D341Med (cell line): ENCODE results near the gene GALNT14.

ENCODE experiments used
- DNase-seq: peaks from one replicate; pipeline ENCODE4 v3.0.0; 2012; ENCODE audit warnings: low spot score

GALNT14 gene

GRCh38 chr2:31136000-31136399, 2.2 kb downstream of the GALNT14 start:
- DNase-seq = no peak

DNA sequence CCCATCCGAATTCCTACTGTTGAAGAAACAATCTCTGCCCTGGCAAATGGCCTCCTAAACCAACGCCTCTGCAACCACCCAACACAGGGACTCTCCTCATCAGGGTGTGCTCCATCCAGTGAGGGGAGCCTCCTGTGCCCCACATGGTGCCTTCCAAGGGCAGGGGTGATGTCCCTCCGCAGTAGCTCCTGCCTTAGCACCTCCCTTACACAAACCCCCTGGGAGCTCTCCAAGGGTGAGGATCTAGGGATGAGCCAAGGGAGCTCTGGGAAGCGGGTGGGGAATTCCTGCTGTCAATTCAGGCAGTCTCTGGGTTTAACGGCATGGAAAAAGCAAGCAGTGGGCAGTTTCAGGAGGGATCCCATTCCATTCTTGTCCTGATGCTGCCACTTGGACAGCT, 3.8 kb downstream of the GALNT14 start:
- no peak for DNase-seq

DNA sequence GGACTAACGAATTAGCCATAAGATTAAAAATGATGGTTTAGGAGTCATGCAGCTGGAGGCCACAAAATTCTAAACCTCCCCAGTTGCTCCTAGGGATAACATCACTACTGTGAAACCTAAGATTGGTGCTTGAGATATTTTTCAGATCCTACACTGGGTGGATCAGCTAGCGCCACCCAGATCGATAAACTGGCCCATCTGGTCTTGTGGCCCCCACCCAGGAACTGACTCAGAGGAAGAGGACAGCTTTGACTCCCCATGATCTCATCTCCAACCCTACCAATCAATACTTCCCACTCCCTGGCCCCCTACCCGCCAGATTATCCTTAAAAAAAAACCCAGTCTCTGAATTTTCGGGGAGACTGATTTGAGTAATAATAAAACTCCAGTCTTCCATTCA, 5.5 kb downstream of the GALNT14 start:
- no peak for DNase-seq

DNA sequence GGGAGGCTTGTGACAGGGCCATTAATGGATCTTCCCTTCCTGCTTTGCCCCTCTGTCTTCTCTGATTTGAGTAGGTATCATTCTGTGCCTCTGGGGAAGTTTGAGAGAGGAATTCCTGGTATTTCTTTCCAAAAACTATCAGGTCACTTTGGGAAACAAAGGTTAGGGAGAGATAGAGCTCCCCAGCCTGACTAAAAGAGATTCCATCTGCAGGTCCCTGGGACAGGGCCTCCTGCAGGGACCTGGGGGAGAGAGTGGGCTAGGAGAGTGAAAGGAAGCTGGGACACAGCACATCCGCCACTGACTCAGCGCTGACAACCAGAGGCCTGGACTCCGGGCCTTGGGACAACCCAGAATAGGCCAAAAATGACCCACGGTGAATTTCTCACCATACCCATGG, 6.4 kb downstream of the GALNT14 start:
- DNase-seq = no peak

- no peak for DNase-seq
These were observed 8.7 kb downstream of the GALNT14 start for GRCh38 chr2:31129375-31130171.

GRCh38 chr2:31127931-31128330, 10.3 kb downstream of the GALNT14 start:
- DNase-seq = no peak

GRCh38 chr2:31125918-31126695, 12.1 kb downstream of the GALNT14 start:
- DNase-seq = no peak

GRCh38 chr2:31124904-31125303, 13.3 kb downstream of the GALNT14 start:
- no peak for DNase-seq

DNA sequence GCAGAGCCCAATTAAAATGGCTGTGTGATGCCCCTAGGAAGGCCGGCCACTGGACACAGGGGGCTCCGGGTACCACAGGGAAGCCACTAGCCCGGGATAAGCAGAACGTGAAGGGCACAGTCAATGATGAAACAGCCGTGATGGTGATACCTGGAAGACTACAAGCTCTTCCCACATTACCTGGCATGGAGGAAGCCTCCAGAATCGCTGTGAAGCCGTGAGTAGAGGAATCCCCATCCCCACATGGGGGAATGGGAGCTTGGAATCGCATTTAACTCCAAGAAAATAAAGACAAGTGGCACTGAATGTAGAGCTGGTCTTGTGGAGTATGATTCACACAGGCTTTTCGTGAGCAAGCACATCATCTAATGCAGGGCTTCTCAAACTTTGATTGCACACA, 16.1 kb downstream of the GALNT14 start:
- no peak for DNase-seq

DNA sequence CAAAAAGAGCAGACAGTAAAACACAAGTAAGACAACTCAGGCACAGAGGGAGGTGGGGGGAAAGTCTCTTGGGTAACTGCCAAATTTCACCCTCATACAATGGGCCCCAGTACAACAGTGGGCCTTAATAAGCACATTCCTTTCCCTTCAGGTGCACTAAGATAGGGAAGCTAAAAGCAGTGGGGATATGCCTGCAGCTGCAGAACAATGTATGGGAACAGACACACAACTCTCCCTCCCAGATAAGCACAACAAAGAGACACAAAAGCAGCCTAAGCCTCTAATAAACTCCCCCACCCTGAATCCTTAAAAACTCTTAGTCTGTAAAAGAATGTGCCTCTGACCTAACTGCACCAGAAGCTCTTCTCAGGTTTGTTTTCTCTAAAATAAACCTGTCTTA, 24.5 kb downstream of the GALNT14 start:
- no peak for DNase-seq

DNA sequence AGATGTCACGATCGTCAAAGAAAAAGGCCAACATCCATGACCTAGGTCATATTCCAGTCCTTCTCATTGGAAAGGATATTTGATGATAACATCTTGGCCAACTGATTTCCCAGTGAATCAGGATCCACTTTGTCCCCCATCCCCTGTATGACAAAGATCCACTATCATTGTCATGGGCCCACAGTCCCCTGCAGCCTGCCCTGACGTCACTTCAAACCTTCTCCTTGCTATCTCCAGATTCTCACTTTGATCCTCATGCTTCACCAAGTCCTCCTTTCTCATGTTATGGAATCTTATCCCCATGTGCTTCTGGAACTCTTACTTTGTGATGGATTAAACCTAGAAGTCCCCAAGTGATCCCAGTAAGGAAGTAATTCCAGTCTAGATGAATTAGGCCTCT, 25.7 kb downstream of the GALNT14 start:
- DNase-seq = no peak

DNA sequence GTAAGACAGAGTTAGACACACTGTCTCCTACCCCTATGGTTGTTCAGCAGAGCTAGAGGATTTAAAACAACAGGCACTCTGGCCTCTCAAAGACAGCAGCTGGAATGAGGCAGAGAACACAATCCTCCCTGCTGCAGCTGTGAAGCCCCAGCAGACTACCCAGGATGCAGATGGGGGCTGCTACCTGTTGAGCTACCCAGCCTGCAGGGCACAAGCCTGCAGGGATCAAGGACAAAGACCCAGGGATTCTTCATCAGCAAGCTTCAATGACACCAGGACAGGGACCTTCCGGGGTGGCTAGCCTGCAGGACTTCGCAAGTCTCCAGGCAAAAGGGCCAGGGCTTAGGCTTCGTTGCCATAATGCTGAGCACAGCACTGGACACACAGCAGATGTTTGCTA, 27.2 kb downstream of the GALNT14 start:
- DNase-seq = no peak

DNA sequence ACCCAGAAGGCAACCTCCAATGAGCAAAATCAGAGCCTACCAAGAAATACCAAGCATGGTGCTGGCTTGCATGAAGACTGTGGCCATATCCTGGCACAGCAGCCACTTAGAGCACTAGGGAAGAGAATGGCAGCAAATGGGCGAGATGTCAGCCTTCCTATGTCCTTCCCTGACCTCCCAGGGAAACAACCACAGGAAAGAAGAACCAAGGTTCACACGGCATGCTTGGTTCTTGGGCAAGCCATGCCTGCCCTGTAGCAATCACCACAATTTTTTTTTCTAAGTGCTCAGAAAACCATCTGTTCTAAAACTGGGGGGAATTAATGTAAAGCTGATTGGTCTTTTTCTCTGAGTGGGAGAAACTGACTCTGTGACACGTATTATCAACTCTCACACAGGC, 27.8 kb downstream of the GALNT14 start:
- no peak for DNase-seq

DNA sequence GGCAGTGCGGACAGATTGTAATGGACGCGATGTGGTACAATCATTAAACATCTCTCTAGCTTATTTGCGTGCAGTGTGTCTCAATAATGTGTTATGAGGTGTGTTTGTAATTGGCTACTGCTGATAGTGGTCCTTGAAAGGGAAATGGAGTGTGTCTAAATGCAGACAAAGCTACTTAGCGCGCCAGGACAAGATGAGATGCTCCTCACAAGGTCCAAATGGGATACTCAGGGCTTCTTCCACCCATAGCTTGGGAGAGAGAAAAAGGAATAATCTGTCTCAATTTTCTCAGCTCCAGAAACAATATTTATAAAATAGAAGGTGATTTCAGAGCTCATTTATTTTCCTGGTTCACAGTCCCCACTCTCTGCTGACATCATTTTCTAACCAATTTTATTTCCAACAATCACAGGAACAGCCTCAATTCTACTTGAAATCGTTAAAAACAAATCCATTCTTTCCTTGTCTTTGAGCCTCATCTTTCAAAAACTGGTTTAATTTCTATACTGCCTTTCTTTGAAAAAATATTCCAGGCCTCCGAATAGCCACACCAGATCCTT, 28.5 kb downstream of the GALNT14 start:
- no peak for DNase-seq

DNA sequence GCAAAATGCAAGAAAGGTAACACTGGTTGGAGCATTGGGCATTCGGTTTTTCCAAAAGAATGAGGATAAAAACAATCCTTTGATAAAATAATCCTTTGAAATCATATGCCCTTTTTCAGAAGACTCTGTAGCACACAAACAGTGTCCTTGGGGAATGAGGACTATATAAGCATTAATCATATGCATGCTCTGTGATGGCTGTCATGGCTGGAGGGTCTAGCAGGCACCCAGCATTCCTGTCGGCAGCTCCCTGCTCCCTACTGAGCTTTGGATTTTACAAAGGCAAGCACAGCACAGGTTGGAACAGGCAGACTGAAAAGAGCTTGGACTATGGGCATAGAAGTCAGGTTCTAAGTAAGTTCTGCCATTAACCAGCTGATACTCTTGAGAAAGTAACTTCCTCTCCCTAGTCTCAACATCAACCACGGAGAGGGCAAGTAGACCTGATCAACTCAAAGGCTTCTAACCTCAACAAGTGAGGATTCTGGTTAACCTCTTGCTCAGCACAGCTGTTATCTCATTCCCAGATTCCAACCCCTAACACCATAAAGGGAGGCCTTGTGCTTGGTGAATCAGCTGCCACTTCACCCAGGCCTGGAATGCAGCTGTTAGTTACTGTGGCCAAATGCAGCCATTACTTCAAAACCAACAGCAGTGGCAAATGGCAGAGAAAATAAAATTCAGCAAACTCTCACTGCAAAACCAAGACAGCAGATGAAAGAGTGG, 29.5 kb downstream of the GALNT14 start:
- DNase-seq = no peak

- no peak for DNase-seq
These were observed 30.5 kb downstream of the GALNT14 start for GRCh38 chr2:31107591-31108300.

GRCh38 chr2:31101701-31102100, 36.5 kb downstream of the GALNT14 start:
- DNase-seq = no peak

DNA sequence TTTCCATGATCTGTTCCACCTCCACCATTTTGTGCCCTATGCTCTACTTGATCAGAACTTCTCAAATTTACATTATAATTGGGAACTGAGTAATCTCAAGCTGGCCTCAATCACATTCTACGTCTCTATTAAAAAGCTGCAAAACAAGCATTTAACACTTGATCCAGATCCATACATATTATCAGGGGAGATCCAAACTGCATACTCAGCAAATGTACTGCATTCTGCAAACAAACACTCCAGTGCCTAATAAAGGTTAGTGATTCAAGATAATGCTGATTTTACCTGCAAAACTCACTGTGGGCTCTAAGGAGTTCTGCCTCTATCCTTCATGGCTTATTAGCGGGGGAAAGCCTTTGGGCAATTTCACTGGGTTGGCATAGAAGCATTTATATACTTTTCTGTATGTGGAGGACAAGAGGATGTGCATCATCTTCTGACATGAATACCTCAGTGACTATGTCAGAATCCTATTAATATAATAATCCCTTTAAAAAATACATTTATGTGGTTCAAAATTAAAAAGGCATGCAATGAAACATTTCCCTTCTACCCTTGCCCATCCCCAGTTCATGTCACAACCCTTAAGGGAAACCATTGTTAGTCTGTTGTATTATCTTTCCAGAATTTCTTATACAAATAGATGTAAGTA, 40.2 kb downstream of the GALNT14 start:
- DNase-seq = no peak

DNA sequence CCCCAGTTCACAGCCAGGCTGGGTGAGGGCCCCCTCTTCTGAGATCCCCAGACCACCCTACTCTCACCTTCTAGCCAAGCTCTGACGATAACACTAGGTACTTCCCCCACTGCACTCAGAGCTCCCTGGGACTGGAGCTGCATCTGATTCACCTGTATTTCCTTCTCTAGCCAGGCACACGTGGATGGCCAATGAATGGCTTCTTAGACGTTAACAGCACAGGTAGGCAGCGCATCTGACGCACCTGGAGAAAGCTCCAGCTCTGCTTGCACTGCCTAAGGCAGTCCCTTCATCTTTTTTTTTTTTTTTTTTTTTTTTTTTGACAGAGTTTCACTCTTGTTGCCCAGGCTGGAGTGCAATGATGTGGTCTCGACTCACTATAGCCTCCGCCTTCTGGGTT, 48.1 kb downstream of the GALNT14 start:
- DNase-seq = no peak

DNA sequence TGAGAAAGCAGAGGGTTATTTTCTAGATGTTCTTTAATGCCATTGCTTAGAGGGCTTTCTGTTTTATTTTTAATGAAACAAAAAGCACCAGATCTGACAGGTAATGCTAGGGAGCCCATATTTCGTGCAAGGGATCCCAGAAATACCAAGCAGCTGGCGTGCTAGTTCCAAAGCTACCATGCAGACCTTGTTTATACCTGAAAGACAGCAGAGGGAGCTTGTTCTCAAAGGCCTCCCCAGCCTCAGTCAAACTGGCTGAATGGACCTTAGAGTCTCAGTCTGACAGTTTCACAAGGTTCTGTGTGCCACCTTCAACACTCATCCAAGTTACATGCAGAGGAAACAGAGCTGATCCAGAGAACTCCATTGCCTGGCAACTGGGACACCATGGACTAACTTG, 48.6 kb downstream of the GALNT14 start:
- DNase-seq = no peak

GRCh38 chr2:31088504-31089195, 49.6 kb downstream of the GALNT14 start:
- peak; percentile 75 for DNase-seq
